GM19023 (cell line): ENCODE measurements around the gene TCF25.
A peak's percentile ranks its signal among the peaks of the same experiment; 100 is the strongest.

Source experiments
- ATAC-seq: cut with Tn5 transposase; IDR thresholded peaks from one replicate; pipeline ENCODE4 v1.9.1; 2021; ENCODE audit warnings: mild to moderate bottlenecking, moderate library complexity; ENCODE audit not compliant: unreplicated experiment

The TCF25 gene

GRCh38 chr16:89936034-89936433 is 62.6 kb downstream of the TCF25 start:
- ATAC-seq: no peak

GRCh38 chr16:89936508-89936907 is 63.1 kb downstream of the TCF25 start:
- no peak for ATAC-seq

DNA sequence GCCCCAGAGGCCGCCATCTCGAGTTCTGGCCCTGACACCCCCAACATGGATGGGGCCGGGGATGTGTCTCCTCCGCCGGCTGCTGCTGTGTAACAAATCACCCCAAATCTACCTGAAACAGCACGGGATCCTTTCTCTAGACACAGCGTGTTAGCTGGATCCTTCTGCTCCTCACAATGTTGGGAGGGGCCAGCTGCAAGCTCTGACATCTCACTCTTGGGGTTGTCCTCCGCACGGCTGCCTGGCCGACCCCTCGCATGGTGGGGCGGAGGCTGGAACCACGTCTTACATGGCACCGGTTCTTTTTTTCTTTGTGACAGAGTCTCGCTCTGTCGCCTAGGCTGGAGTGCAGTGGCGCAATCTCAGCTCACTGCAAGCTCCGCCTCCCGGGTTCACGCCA is 63.6 kb downstream of the TCF25 start:
- ATAC-seq: no peak

- no peak for ATAC-seq
Measured at GRCh38 chr16:89938175-89938885, 64.9 kb downstream of the TCF25 start.

DNA sequence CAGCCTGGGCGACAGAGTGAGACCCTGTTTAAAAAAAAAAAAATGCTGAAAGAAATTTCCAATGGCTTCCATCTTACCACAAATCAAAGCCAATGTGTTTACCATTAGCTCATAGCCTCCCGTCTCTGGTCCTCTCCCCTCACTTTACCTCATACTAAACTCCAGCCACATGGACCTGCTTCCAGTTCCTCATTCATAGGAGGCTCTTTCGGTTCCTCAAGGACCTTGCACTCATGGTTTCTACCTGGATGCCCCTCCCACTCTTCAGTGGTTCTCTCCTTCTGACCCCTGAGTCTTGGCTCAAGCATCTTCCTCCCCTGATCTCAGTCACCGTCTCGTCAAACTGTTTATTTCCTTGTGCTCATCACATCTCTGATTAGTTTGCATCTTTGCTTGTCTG is 71.4 kb downstream of the TCF25 start:
- ATAC-seq: no peak

GRCh38 chr16:89945654-89946053 is 72.3 kb downstream of the TCF25 start:
- no peak for ATAC-seq

- ATAC-seq: no peak
Measured at GRCh38 chr16:89946515-89946914, 73.1 kb downstream of the TCF25 start.

DNA sequence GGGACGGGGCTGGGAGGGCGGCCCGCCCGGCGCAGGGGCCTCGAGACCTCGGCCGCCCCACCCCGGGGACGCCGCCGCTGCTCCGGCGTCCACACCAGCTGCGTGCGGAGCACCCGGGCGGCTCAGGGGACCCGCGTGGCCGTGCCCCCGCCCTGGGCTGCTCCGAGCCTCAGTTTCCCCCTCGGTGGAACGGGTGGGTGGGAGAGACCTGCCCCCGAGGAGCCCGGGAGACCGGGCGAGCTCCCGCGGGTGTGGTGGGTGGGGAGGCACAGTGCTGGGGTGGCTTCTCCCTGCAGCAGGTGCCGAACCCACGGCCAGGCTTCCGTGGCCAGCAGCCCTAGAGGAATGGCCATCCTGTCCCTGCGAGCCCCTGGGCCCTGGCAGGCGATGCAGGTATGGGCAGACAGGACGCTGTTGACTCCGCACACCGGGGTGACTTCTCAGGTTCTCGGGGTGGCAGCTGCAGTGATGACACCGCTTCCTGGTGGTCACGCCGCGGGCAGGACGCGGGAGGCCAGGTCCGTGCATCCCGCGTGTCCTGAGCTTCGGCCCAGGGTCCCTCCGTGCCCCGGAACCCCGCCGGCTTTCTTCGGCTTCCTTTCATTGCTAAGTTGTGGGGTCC is 75.8 kb downstream of the TCF25 start:
- no peak for ATAC-seq

- no peak for ATAC-seq
Measured at GRCh38 chr16:89949756-89950155, 76.4 kb downstream of the TCF25 start.

GRCh38 chr16:89951509-89951908 is 78.1 kb downstream of the TCF25 start:
- ATAC-seq: no peak

DNA sequence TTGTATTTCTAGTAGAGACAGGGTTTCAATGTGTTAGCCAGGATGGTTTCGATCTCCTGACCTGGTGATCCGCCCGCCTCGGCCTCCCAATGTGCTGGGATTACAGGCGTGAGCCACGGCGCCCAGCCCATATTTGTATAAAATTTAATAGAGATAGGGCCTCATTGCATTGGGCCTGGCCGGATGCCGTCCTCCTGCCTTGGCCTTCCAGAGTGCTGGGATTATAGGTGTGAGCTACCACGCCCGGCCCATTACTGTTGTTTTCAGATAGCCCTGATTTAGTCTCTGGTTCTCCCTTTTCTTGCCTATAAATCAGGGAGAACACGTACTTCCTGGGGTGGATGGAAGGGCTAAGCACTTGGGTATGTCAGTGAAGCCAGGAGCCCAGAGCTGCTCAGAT is 78.7 kb downstream of the TCF25 start:
- ATAC-seq: no peak

- no peak for ATAC-seq
Measured at GRCh38 chr16:89952551-89952950, 79.2 kb downstream of the TCF25 start.

GRCh38 chr16:89953671-89954406 is 80.4 kb downstream of the TCF25 start:
- ATAC-seq: peak; percentile 67

DNA sequence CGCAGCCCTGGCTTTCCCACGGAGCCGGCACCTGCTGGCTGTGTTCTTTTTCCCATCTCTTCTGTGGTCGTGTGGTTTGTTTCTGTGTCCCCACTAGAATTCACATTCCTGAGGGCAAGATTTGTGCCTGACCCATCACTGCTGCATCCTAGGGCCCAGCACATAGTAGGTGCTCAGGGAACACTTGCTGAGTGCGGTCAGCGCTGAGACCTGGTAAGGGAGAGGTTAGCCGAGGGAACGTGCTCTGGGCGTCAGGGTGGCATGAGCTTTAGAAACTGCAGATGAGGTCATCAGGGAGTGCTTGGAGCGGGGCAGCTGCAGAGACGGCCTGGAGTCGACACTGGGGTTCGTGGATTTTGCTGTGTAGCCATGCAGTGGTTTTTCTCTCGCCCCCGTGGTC is 81.1 kb downstream of the TCF25 start:
- ATAC-seq: no peak

DNA sequence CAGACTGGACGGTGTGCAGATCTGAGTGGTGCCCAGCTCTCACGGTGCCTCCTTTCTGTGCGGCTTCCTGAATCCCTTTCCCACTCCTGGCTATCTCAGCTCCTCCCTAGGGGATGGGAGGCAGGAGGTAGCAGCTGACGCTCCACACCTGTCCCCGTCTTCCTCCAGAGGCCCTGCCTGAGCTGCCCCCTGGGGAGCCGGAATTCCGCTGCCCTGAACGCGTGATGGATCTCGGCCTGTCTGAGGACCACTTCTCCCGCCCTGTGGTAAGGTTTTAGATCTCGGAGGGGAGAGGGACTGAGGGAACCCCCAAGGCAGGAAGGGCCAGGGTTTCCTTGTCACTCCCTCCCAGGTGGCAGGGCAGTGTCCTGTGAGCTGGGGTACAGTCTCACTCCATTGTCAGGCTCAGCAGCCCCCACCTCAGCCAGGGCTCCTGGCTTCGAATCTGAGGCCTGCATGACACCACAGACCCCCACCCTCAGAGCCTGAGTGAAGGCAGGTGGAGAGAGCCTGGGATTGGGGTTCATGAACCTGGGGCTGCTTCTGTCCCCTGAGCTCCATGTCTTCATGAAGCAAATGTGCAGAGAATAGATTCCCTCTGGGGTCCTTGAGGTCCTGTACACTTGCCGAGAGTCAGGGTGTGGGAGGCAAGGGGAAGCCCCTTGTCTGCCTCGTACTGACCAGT is 81.8 kb downstream of the TCF25 start:
- ATAC-seq: no peak

GRCh38 chr16:89956505-89957215 is 83.3 kb downstream of the TCF25 start:
- ATAC-seq: no peak

GRCh38 chr16:89957216-89957785 is 83.9 kb downstream of the TCF25 start:
- ATAC-seq: no peak

DNA sequence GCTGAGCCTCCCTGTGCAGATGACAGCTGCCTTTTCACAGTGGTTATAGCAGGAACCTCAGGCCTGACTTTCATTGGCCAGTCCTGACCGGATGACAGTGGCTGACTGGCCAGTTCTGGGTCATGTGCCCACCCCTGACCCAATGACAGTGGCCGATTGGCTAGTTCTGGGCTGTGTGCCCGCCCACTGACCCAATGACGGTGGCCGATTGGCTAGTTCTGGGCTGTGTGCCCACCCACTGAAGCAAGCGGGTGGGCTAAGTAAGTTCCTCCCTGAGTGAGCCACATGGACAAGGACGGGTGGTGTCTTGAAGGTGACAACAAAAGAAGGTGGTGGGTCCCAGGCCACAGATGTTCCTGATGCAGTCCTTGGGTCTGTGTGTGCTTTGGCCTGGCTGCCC is 84.7 kb downstream of the TCF25 start:
- ATAC-seq: no peak

DNA sequence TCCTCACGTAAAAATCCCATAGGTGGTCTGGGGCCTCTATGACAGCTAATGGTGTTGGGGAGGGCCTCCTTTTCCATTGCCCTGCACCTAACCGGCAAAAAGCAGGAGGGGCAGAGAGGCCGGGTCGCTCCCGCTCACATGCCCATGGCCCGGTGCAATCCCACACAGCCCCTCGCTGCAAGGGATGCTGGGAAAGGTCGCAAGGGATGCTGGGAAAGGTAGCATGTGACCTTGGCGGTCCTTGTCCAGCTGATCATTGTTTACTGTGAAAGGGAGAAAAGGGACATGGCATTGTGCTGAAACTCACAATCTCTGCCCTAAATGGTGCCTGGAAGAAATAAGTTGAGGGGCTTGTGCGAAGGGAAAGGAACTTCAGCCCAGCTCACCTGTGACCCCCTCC is 85.2 kb downstream of the TCF25 start:
- ATAC-seq: no peak

DNA sequence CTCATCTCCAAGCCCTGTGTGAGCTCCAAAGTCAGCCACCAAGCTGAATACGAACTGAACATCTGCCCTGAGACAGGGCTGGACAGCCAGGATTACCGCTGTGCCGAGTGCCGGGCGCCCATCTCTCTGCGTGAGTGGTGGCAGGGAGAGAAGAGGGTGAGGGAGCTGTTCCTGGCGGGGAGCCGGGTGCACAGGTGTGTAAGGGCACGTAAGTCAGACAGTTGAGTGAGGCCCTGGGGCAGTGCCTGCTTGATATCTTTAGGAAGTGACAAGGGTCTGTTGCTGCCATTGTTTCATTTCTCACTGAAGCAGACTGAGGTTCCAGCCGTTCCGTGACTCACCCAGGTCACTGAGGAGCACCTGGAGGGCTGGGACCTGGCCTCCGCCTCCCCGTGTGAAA is 87.6 kb downstream of the TCF25 start:
- no peak for ATAC-seq
